OCI-M2 (cell line): ENCODE measurements around the gene FAM193A.

Experiments used
- DNase-seq: peaks from one replicate; lab custom pipeline; 2025; ENCODE audit not compliant: unreplicated experiment; lab: John Stamatoyannopoulos, UW

Gene FAM193A, protein sequence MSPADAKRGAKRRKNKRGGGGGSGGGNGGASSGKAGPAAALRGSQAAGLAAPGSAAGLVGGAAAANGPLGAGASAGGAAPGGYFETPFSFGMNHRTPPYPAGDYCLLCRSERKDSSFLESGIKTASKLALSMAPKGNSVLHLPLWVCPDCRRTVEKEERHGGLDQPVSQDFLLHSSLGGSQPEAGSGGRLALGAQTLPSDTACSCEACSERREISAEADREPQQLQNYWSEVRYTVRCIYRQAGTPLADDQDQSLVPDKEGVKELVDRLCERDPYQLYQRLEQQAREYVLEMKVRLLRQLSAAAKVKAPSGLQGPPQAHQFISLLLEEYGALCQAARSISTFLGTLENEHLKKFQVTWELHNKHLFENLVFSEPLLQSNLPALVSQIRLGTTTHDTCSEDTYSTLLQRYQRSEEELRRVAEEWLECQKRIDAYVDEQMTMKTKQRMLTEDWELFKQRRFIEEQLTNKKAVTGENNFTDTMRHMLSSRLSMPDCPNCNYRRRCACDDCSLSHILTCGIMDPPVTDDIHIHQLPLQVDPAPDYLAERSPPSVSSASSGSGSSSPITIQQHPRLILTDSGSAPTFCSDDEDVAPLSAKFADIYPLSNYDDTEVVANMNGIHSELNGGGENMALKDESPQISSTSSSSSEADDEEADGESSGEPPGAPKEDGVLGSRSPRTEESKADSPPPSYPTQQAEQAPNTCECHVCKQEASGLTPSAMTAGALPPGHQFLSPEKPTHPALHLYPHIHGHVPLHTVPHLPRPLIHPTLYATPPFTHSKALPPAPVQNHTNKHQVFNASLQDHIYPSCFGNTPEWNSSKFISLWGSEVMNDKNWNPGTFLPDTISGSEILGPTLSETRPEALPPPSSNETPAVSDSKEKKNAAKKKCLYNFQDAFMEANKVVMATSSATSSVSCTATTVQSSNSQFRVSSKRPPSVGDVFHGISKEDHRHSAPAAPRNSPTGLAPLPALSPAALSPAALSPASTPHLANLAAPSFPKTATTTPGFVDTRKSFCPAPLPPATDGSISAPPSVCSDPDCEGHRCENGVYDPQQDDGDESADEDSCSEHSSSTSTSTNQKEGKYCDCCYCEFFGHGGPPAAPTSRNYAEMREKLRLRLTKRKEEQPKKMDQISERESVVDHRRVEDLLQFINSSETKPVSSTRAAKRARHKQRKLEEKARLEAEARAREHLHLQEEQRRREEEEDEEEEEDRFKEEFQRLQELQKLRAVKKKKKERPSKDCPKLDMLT (N-terminal part only)

DNA sequence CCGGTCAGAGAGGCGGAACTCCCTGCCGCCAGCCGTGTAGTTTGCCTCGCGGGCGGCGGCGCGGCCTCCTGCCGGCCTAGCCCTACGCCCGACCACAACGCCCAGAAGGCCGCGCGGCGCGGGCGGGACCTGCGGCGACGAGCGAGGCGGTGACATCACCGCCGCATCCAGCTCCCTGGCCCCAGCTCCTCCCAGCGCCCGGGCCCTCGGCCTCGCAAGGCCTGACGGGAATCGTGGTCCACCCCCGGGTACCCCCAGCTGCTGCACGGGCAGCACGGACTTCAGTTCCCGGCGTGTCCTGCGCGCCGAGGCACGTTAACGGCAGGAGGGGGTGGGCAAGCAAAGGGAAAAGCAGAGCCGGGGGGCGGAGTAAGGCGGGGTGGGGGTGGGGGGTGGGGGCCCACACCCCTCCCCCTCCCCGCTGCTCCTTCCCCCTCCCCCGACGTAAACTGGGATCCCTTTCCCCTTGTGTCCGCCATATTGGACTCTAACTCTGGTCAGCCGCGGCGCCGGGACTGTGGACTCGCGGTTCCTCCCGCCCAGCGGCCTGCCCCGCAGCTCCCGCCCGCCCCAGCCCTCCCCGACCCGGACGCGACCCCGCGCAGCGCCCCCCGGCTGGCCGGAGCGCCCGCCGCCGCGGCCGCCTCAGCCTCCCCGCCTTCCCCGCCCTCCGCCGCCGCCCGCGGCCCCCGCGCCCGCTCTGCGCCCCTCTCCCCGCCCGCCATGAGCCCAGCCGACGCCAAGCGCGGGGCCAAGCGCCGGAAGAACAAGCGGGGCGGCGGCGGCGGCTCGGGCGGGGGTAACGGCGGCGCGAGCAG, at the start of gene FAM193A:
FAM193A (plus strand) TSS at position 455 of the 818 bp plus-strand sequence; CDS start at position 724, 269 bp downstream.
- DNase-seq, result peak; percentile 49

DNA sequence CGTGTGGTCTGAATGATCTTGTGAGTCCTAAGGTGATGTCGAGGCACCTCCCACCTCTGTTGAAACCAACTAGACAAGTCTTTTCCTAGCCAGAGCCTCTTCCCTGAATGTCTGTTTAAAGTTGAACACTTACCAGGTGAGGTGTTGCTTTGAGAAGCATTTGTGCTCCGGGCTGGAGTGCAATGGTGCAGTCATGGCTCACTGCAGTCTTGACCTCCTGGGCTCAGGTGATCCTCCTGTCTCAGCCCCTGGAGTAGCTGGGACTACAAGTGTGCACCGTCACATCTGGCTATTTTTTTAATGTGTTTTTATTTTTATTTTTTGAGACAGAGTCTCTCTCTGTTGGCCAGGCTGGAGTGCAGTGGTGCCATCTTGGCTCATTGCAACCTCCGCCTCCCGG, 49.5 kb upstream of the FAM193A start:
- DNase-seq, result no peak

DNA sequence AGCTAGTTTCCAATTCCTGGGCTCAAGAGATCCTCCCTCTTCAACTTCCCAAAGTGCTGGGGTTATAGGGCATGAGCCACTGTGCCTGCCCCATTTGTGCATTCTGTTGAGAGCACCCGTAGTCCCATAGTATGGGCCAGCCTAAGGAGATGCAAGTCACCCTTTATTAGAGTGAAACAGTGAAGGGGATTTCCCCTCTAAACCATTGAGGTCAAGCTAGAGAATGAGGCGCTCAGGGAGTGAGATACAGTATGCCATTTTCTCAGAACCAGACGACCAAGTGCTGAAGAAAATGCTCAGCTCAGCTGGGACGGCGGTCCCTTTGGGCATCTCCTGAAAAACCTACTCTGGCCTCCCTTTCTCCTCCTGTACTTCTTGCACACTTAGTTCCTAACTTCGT, 48.8 kb upstream of the FAM193A start:
- DNase-seq, result no peak

DNA sequence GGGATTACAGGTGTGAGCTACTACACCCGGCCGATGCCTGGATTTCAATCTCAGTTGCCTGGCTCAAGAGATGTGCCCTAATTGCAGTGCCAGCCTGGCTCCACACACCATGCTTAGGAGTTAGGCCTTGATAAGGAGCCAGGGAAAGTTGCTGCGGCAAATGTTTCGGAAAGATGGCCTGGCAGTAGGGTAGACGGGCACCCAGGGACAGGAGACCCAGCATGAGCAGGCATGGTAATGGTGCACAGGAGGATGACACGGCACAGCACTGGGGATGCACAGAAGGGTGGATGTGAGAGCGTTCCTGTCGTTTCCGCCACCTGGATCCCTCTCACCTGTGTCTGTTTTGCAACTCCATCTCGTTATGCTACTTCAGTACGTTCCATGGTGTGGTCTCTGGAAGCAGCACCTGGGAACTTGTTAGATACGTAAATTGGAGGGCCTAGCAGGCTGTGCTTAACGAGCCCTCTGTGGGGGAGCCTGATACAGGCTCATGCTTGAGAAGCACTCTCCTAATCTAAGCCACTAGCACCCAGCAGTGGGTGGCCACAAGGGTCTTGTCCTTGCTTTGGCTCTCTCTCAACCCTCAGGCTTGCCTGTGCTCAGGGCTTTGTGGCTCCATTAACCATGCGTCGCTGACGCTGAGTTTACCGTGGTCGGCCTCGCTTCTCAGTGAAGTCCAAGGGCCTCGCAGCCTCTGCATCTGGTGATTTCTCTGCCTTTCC, 47.2 kb upstream of the FAM193A start:
- no peak for DNase-seq

DNA sequence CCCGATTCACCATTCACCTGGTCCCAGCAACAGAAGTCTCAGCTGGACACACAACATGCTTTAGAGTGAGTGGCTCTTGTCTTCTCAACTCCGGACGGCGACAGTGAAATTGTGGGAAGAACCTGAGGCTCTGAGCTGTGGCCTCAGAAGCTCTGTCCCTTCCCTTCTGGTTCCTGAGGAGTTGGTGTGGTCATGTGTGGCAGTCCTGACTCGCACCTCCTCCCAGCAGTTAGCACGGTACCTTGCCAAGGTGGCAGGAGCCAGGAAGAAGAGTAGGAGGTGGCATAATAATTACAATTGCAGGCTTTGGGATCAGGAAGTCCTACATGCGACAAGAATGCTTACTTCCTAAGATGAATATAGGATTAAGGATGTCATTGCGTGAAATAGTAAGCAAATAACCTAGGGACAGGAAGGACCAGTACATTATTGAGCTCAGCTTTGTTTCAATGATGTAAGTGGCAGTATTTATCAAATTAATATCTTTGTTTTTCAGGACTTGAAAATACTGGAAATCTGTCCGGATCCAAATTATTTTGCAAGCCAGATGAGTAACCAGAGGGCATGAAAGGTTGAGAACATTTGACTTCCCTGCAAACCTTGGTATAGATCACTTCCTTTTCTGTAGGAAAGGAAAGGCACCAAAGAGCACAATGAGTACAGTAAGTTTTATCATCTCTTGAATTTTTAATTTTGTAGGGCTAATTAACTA, 46.5 kb upstream of the FAM193A start:
- DNase-seq, result no peak

DNA sequence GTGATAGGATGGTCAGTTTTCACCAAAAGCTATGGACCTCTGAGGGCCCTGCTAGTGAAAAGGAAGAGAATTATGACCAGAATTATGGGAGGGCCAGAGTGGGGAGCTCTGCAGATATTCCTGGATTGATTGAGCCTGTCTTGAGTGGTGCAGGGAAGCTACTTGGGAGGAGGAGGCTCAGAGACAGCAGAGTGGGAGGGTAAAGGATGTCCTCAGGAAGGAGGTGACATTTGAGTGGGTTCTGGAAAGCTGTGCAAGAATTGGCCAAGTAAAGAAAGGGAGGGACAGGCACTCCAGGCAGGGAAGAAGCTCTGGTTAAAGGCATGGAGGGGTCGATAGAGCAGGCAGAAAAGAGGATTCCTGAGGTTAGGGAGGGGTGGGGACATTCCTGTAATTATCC, 43.5 kb upstream of the FAM193A start:
- no peak for DNase-seq

DNA sequence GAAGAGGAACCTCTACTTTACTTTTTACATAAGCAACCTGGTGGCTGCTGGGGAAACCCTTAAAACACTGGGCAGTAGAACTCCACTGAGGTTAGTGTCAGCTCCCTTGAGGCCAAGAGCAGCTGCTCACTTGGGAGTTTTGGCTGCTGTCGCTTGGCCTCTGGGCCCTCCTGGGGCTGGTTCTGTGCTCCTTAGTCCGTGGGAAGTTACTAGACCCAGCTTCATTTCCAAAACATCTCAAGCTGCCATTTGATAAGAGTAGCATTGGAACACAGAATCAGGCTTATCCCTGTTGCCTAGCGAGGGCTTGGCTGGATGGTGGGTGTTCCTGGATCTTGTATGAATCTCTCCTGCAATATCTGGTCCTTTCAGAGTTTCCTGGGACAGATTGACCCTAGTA, 41.5 kb upstream of the FAM193A start:
- no peak for DNase-seq

DNA sequence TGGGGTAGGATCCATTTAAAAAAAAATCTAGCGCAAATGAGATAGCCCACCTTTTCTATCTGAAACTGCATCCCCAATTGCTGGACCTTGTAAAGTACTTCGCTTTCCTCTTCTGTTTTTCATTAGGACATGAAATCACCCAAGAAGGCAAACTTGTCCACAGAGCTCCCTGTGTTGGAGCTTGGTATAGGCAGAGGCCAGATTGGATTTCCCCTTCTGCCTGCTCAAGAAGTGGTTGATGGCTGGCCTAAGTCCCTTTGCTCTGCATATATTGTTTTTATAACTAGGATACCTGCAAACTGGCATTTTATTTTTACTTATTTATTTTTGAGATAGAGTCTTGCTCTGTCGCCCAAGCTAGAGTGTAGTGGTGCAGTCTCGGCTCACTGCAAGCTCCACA, 39.1 kb upstream of the FAM193A start:
- DNase-seq, result no peak

DNA sequence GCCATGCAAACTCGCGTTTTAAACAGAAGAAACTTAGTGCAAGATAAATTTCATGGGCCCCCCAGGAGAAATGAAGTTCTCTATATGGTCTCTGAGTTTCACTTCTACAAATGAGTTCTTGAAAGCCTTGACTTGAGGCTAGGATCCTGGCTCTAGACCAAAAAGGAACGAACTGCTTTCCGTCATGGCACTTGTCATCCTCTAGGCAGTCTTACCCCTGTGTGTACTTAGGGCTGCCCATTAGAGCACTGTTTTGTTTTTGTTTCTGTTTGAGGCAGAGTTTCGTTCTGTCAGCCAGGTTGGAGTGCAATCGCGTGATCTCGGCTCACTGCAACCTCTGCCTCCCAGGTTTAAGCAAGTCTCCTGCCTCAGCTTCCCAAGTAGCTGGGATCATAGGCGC, 38.5 kb upstream of the FAM193A start:
- DNase-seq, result no peak

DNA sequence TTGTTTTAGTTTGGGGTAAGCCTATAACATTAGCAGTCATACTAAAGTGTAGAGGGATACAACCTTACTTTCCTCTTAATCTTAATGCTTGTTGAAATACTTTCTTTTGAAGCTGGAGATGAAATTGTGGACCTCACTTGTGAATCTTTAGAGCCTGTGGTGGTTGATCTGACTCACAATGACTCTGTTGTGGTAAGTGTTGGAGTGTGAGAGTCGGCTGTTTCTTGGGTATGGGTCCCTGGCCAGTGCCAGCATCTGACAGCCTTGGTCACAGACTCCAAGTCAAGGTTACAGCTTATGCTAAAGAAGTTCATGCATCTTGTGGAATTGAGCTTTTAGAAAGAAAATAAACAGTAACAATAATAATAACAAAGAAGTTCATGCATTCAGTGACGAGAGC, 35.9 kb upstream of the FAM193A start:
- no peak for DNase-seq

DNA sequence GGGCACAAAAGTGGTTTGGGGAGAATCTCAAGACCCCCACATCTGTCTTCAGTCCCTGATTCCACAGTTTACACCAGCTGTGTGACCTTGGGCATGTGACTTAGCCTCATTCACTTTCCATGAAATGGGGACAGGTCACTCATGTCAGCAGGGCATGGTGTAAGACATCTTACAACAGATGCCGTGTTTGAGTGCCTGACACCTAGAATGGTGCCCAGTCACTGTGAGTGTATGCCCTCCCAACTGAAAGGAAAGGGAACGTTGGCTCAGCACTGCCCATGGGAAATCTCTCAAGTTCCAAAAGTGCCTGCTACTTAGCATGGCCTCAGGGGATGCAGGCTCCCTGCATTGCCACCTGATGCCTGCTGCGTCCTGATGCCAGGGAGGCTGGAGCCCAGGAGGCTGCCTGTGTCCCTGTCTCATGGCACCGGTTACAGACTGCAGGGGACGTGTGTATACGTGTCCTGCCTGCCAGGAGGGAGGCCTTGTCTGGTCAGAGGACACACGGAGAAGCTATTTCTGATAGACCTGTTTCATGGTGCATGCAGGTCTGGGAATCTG, 35.3 kb upstream of the FAM193A start:
- DNase-seq, result no peak

DNA sequence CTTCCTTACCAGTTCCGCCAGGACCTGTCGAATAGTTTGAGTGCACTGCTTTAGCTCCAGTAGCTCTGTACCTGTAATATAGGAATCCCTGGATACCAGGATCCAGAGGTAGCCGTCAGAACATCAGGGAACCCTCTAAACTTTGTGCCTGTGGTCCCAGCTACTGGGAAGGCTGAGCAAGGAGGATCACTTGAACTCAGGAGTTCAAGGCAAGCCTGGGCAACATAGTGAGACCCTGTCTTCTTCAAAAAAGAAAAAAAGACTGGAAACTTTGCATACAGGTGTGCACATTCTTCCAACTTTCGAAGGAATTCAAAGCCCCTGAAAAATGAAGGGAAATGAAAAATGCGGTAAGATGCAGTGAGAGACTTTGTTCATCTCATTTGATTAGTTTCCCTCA, 32.6 kb upstream of the FAM193A start:
- no peak for DNase-seq

DNA sequence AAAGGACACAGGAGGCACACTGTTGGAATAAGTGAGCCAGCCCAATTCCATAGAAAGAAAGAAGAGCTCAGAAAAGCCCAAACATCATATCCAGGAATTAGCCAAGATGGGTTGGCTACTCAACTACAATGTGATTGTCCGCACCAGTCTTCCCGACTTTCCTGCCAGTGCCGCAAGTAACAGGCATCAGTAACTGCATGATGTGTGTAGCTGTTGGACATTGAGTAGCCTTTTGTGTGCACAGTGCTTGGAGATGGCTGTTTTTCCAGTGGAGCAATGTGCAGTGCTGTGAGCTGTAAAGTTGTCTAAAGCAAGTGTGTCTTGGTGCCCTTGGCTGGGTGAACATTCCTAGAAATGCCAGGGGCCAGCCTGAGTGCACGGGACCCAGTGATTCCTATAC, 29.2 kb upstream of the FAM193A start:
- no peak for DNase-seq

DNA sequence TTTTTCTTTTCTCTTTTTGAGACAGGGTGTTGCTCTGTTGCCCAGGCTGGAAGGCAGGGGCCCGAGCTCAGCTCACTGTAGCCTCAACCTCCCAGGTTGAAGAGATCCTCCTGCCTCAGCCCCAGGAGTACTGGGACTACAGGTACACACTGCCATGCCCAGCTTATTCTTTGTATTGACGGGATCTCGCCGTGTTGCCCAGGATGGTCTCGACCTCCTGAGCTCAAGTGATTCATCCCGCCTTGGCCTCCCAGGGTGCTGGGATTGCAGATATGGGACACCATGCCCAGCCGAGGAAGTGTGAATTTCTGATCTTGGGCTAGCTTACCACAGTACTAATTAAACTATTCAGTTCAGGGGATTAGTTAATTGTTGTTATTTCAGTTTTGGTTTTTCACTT, 28.6 kb upstream of the FAM193A start:
- DNase-seq, result no peak

DNA sequence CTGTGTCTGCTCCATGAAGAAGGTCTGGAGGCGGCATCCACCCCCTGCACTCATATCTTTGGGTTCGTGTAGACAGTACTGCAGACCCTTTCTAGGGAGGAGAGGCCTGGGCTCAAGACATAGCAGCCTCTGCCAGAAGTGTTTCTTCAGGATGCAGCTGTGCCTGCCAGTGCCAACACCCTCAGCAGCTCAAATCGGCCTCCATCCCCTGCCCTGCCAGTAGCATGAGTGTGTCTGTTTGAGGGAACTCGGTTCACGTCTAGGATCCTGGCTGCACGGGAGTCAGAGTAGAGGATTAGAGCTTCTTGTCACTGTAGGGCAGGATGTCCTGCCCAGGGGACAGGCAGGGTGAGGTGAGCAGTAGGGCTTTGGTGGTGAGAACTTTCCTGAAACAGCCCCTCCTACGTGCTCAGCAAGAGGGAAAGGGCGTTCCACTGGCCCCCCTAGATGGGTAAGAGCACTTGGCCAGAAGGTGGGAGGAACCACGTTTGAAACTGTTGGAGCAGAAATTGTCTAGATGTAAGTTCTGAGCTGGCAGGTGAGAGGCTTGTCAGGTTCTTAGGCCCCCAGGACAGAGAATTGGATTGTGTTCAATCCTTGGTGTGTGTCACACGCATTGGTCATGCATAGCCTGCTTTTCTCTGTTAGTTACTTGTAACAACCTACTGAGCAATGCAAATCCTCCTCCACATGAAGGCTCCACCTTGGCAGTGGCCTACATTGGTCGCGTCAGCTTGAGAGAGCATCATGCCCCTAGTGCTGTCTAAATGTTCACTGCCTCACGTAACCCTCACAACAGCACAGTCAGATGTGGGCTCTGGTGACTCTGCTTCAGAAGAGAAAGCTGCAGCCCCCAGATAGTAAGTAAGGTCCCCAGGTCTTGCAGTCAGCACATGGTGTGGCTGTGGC, 25.8 kb upstream of the FAM193A start:
- no peak for DNase-seq

DNA sequence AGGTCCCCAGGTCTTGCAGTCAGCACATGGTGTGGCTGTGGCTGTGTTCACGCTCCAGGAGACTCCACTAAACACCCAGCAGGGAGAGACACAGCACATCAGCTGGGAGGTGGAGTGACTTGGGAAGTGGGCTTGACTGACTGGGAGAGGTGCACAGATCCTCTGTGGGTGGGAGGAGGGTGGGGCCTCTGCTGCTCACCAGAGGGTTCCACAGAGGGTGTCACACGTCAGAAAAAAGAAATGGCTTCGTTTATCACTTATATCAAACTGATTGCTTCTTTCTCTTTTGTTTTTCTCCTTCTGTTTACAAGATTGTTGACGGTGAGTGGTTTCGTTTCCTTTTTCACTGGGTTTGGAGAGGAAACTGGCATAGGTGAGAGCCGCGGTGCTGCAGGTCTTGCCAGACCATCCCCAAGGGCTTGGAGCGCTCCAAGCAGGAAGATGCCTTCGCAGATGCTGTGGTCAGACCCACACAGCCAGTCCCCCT, 24.8 kb upstream of the FAM193A start:
- DNase-seq, result no peak

DNA sequence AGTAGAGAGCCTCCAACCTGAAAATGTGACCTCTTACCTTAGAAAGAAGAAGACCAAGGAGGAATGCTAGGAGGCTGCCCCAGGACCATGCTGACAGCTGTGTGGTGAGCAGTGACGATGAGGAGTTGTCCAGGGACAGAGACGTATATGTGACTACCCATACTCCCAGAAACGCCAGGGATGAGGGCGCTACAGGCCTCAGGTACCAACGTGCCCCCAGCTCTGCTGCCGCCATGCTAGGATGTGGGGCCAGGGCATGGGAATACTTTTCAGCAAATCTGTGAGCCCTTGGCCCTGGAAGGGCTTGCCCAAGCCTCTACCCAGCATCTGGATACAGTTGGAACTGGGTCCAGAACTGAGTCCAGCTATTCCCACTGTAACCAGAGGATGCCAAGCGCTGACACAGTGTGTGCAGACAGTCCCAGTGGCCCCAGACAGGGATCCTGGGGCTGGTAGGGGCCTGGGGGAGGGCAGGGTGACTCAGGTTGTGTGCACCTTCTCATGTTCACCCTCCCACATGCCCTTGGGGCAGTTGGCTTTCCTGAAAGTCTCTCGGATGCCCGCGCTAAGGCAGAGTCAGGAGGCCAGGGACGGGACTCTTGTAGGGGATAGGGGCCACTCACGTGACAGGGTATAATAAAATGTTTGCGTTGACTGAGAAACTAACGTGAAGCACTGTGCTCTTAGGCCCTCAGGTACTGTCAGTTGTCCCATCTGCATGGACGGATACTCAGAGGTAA, 23.9 kb upstream of the FAM193A start:
- DNase-seq, result no peak
